Esophagus muscularis mucosa (tissue), 4 donors: ENCODE data around the gene WFIKKN1. TPM values are rescaled to one million over a fixed set of nuclear protein-coding genes. Genes with fewer than 3 reads are reported as not detected.

Experiments
- DNase-seq: peaks from one replicate; pipeline ENCODE4 v3.0.0-alpha.2; 2017; ENCODE audit errors: extremely low spot score
- H3K27ac ChIP-seq, 4 donors: fragments of 200-600 bp; sonication (generic); replicated peaks in 1 of 4; 1 replicate in 3 of 4; 2 replicates in 1 of 4; pipeline ENCODE4 v1.5.1; 2016 to 2019; ENCODE audit warnings: mild to moderate bottlenecking in 1 of 4
- H3K27me3 ChIP-seq, 4 donors: fragments of 200-600 bp; sonication (generic); one replicate each; pipeline versions ENCODE4 v1.5.1 to v1.6.0; 2016 to 2019
- H3K36me3 ChIP-seq, 4 donors: fragments of 200-600 bp; sonication (generic); one replicate each; pipeline ENCODE4 v1.5.1; 2016 to 2019
- H3K4me1 ChIP-seq, 4 donors: fragments of 200-600 bp; sonication (generic); one replicate each; pipeline ENCODE4 v1.5.1; 2016 to 2019
- H3K4me3 ChIP-seq, 4 donors: fragments of 200-600 bp; sonication (generic); 1 replicate in 2 of 4; 2 replicates in 2 of 4; pipeline ENCODE4 v1.5.1; 2016 to 2019; ENCODE audit warnings: mild to moderate bottlenecking in 4 of 4, moderate library complexity in 1 of 4
- H3K9me3 ChIP-seq, 4 donors: fragments of 200-600 bp; sonication (generic); 1 replicate in 3 of 4; 2 replicates in 1 of 4; pipeline ENCODE4 v1.5.1; 2016 to 2019
- EP300 ChIP-seq: sonication (generic); formaldehyde crosslinking; IDR thresholded peaks from one replicate; pipeline ENCODE4 v1.6.1; 2017; ENCODE audit warnings: antibody characterized with exemption
- POLR2A ChIP-seq: fragments of 450-650 bp; IDR thresholded peaks from one replicate; pipeline ENCODE4 v1.6.1; 2017; ENCODE audit warnings: antibody characterized with exemption, moderate library complexity, mild to moderate bottlenecking, low read depth
- POLR2AphosphoS5 ChIP-seq, 2 donors: sonication (generic); formaldehyde crosslinking; IDR thresholded peaks; one replicate each; pipeline ENCODE4 v1.6.1; 2017; ENCODE audit warnings: antibody characterized with exemption in 2 of 2
- whole genome bisulfite sequencing: methylation state at CpG from one replicate; pipeline ENCODE4 v1.1.5; 2018; 5-methylcytosine and 5-hydroxymethylcytosine counted together
- intact Hi-C: fragments of 100-400 bp; cut with DNase I; formaldehyde crosslinking; loops from one replicate; pipeline ENCODE4 v1.15.1; 2023
- total RNA-seq, 4 donors: library from RNA; depleted of rRNA; stranded (reverse); fragments of >200 nt; gene quantifications; one replicate each; pipeline versions ENCODE4 v1.1.0 to v1.2.1, GENCODE V29; 2016
- TF ChIP-seq, protein P1 (sequence below), 3 experiments: fragments of 200-600 bp in 2 of 3; fragments of 450-650 bp in 1 of 3; sonication (generic) in 2 of 3; IDR thresholded peaks; one replicate each; pipeline ENCODE4 v1.5.1; 2017 to 2019; ENCODE audit warnings: antibody characterized with exemption in 3 of 3, mild to moderate bottlenecking in 2 of 3, moderate library complexity in 1 of 3

The WFIKKN1 gene
- total RNA-seq, 4 donors from 2014 or later, result 0.33 to 0.80 (median 0.43) TPM

DNA sequence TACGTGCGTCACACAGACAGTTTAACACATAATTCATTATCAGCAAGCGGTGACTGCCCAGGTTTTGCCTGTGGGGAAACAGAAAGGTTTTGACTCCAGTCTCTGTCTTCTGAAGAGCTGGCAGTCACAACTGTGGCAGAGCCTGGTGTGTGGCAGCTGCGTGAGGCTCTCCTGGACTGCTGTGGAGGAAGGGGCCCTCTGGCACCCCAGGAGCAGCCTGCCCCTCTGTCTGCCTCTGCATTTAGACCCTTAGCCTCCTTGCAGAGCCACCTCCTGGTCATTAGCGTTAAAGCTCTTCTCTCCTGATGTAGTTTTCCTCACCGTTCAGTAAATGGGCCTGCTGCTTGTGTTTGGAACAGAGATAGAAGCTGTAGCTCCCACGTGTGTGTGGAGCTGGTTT is 30.0 kb upstream of the WFIKKN1 start:
- intact Hi-C loops, result no loop called here
- Histone ChIP-seq H3K27ac (no peak overlapping the region), H3K9me3 (no peaks in the 10 kb centered on the region), H3K36me3 (peaks cover 0 to 29% (median 18%) of the 10 kb centered on the region in 4 donors), H3K4me3 (no peak overlapping the region), H3K4me1 (no peaks in the 10 kb centered on the region), H3K27me3 (no peaks in the 10 kb centered on the region)
- 49% methylated on average over 7 of the region's 7 CpGs for WGBS
- TF ChIP-seq EP300, result no peak
- TF ChIP-seq POLR2AphosphoS5 (IDR thresholded peaks at IDR 0.05), result no peak
- TF ChIP-seq, protein P1, sequence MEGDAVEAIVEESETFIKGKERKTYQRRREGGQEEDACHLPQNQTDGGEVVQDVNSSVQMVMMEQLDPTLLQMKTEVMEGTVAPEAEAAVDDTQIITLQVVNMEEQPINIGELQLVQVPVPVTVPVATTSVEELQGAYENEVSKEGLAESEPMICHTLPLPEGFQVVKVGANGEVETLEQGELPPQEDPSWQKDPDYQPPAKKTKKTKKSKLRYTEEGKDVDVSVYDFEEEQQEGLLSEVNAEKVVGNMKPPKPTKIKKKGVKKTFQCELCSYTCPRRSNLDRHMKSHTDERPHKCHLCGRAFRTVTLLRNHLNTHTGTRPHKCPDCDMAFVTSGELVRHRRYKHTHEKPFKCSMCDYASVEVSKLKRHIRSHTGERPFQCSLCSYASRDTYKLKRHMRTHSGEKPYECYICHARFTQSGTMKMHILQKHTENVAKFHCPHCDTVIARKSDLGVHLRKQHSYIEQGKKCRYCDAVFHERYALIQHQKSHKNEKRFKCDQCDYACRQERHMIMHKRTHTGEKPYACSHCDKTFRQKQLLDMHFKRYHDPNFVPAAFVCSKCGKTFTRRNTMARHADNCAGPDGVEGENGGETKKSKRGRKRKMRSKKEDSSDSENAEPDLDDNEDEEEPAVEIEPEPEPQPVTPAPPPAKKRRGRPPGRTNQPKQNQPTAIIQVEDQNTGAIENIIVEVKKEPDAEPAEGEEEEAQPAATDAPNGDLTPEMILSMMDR (IDR thresholded peaks at IDR 0.05), result no peak
- no peak for TF ChIP-seq POLR2A
- DNase-seq, result no peak

- WGBS, result 86% methylated on average over 5 of the region's 5 CpGs
- Histone ChIP-seq H3K4me3 (no peak overlapping the region), H3K27me3 (no peaks in the 10 kb centered on the region), H3K27ac (no peak overlapping the region), H3K4me1 (no peaks in the 10 kb centered on the region), H3K9me3 (no peaks in the 10 kb centered on the region), H3K36me3 (peaks cover 0 to 18% (median 9%) of the 10 kb centered on the region in 4 donors)
- intact Hi-C loops, result no loop called here
- DNase-seq, result no peak
- TF ChIP-seq POLR2AphosphoS5 (IDR thresholded peaks at IDR 0.05), result no peak
Measured at GRCh38 chr16:603933-604332, 26.9 kb upstream of the WFIKKN1 start.

- WGBS, result 100% methylated on average over 14 of the region's 22 CpGs
- no peak overlapping the region for H3K4me3 ChIP-seq
- no peak for TF ChIP-seq POLR2A
- TF ChIP-seq POLR2AphosphoS5 (IDR thresholded peaks at IDR 0.05), result no peak
- TF ChIP-seq EP300, result no peak
- TF ChIP-seq, protein P1 (IDR thresholded peaks at IDR 0.05), result no peak
- intact Hi-C loops, result no loop called here
- H3K4me1 ChIP-seq, result peaks cover 0 to 14% (median 11%) of the 10 kb centered on the region in 4 donors
- DNase-seq, result no peak
- H3K36me3 ChIP-seq, result no peaks in the 10 kb centered on the region
- H3K27me3 ChIP-seq, result no peaks in the 10 kb centered on the region
- no peak overlapping the region for H3K27ac ChIP-seq
- H3K9me3 ChIP-seq, result no peaks in the 10 kb centered on the region
Measured at GRCh38 chr16:606656-607307, 24.0 kb upstream of the WFIKKN1 start.

- 84% methylated on average over 10 of the region's 10 CpGs for WGBS
- Histone ChIP-seq H3K36me3 (no peaks in the 10 kb centered on the region), H3K27ac (no peak overlapping the region), H3K27me3 (no peaks in the 10 kb centered on the region), H3K9me3 (no peaks in the 10 kb centered on the region), H3K4me3 (no peak overlapping the region), H3K4me1 (peaks cover 0 to 14% (median 11%) of the 10 kb centered on the region in 4 donors)
- DNase-seq, result no peak
- TF ChIP-seq POLR2AphosphoS5 (IDR thresholded peaks at IDR 0.05), result no peak
- TF ChIP-seq EP300, result no peak
- intact Hi-C loops, result no loop called here
Measured at GRCh38 chr16:608019-608418, 22.8 kb upstream of the WFIKKN1 start.

GRCh38 chr16:609316-609715 is 21.5 kb upstream of the WFIKKN1 start:
- no peak for TF ChIP-seq EP300
- no peak for TF ChIP-seq POLR2AphosphoS5 (IDR thresholded peaks at IDR 0.05)
- TF ChIP-seq, protein P1 (IDR thresholded peaks at IDR 0.05), result no peak
- no peak for TF ChIP-seq POLR2A

More at GRCh38 chr16:609316-609715, 21.5 kb upstream of the WFIKKN1 start:
- intact Hi-C loops, result no loop called here
- peaks cover 0 to 14% (median 11%) of the 10 kb centered on the region in 4 donors for H3K4me1 ChIP-seq
- no peaks in the 10 kb centered on the region for H3K9me3 ChIP-seq
- DNase-seq, result no peak
- no peak overlapping the region for H3K4me3 ChIP-seq
- no peak overlapping the region for H3K27ac ChIP-seq
- peaks cover 0 to 4% (median 0%) of the 10 kb centered on the region in 4 donors for H3K36me3 ChIP-seq
- 94% methylated on average over 13 of the region's 13 CpGs for WGBS
- H3K27me3 ChIP-seq, result no peaks in the 10 kb centered on the region
